Measurements from ENCODE around the gene GNA12.

- TF ChIP-seq CTCF (IDR thresholded peaks at IDR 0.05; ENCODE audit: low read depth, low read length, poor library complexity, severe bottlenecking) (no peak), EZH2phosphoT487 (IDR thresholded peaks at IDR 0.05; ENCODE audit: borderline replicate concordance, low read length) (no peak)
These were observed 161.9 kb downstream of the GNA12 start for GRCh38 chr7:2681929-2682799.
